ENCODE results near the gene SCARF1. TPM values are rescaled to one million over a fixed set of nuclear protein-coding genes. Genes with fewer than 3 reads are reported as not detected.

The SCARF1 gene
- total RNA-seq, 1 donor from 2014 or later: 8.4 TPM

DNA sequence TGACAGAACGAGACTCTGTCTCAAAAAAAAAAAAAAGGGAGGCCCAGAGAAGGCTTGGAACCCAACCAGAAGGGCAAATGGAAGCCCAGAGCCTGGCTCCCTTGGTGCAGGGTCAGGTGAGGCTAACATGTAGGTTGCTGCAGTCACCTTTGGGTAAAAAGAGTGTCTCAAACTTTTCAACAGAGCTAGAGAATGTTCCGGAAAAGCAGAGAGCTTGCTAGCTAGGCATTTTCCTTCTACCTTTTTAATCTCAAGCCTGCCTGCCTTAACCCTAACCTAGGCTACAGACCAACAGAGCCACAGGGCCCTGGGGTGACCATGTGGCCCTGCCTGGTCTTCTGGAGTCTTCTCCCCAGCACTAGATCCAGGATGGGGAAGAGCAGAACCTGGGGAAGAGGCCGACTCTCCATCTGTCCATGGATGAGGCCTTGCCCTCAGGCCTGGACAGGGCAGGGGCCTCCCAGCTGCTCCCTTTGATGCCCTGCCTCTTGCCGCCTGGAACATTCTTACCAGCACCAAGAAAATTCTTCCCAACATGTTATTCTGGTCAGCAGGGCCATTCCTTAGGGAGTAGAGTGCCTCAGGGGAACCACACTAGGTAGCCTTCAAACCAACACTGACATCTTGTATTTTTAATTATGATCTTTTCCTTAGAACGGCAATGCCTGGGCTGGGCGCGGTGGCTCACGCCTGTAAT, 47.0 kb downstream of the SCARF1 start:
- no peak for DNase-seq (ENCODE audit: low spot score)

DNA sequence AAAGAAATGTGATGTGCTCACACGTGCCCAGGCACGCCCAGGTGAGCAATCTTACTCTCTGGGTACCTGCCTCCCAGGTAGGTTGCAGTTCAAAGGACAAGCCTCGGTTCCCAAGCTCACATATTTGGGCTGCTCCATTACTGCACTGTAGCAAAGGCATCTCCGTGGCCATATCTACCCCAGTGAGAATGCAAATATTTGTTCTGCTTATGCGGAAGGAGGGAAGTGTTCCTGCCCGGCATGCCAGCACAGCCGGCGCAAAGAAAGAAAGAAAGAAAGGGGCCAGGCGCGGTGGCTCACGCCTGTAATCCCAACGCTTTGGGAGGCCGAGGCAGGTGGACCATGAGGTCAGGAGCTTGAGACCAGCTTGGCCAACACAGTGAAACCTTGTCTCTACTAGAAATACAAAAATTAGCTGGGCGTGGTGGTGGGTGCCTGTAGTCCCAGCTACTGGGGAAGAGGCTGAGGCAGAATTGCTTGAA, 47.6 kb downstream of the SCARF1 start:
- no peak for DNase-seq (ENCODE audit: low spot score)

GRCh38 chr17:1593630-1593931, 52.0 kb downstream of the SCARF1 start:
- DNase-seq (ENCODE audit: low spot score): no peak

DNA sequence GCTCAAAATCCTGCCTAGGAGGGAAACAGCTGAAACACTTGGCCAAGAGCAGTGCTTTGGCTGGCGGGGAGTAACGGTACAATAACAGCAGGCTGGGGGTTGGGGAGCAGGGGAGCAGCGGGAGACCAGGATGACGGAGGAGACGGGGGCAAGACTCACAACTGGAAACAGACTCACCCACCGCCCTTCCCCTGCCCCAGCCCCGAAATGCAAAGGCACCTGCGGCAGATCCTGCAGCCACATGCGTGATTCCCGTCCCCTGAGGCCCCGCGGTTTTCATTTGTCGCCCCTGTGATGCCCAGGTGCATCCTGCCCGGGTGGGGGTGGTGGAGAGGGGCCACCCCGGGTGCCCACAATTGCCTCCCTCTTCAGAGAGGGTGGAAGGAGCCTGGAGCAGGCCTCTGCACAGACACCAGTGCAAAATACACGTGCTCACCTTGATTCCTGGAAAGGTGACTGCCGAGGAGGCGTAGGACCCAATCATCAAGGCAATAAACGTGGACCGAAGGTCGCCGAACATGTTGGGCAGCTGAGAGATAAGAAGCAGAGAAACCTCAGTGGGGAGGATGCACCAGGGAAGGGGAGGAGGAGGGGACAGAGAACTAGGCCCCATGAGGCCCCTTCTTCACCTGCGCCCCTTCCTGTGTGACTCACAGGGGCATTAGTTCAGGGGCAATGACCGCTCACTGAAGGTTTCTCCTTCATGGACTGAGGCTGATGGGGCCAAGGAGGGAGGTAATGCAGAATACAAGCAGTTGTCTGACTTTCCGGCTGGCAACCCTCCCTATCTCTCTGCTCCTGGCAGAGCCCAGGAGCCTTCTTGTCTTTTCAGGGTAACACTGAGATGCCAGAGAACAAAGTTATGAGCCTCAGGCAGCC, 52.5 kb downstream of the SCARF1 start:
- no peak for DNase-seq (ENCODE audit: low spot score)

DNA sequence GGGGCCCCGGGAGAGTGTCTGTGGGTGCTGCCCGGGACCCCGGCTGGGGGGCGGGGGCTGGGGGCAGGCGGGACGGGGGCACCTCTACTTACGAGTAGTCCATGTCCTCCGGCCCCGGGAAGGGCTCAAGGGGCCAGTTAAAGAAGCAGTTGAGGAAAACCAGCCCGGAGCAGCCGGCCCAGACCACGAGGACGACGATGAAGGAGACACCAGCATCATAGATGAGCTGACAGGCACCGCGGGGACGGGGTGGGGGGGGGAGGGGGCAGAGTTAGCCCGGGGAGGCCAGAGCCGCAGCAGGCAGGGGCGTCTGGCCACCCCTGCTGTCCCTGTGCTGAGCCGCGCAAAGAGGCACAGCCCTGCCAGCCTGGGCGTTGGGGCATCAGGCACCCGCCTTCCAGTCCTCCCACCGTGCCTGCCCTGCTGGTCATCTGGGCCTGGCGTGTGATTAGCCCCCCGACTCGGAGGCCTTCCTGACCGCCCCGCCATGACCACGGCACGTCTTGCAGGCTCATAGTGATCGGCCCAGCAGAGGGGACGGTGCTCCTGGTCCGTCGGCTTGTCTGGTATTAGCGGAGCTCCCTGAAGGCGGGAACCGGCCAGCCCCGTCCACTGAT, 54.0 kb downstream of the SCARF1 start:
- DNase-seq (ENCODE audit: low spot score): no peak

DNA sequence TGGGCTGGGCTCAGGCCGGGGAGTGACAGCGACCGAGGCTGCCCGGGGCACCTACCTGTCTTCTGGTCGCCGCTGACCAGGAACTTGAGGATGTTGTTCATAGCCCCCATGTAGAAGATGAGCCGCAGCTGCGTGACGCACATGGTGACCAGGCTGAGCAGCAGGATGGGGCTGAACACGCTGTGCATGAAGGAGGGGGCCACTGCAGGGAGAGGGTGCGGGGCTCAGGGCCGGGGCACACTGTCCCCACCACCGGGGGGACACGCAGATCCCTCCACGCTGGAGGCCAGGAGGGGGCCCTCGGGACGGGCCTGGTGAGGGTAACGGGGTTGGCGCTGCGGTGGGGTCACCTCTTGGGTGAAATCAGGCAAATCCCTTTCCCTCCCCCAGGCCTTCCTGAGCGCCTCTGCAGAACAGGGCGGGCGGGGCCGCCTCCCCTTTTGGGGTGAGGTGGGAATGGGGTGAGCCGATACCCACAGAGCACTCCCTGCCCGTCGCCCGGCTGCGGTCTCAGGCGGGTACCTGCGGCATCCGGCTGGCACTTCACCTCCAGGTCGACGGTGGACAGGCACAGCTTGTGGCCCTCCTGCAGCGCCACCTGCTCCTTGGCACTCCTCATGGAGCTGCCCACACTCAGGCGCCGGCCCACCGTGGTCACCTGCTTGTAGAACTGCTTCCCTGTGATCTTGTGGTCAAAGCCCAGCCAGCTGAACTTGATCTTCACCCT, 54.6 kb downstream of the SCARF1 start:
- no peak for DNase-seq (ENCODE audit: low spot score)

DNA sequence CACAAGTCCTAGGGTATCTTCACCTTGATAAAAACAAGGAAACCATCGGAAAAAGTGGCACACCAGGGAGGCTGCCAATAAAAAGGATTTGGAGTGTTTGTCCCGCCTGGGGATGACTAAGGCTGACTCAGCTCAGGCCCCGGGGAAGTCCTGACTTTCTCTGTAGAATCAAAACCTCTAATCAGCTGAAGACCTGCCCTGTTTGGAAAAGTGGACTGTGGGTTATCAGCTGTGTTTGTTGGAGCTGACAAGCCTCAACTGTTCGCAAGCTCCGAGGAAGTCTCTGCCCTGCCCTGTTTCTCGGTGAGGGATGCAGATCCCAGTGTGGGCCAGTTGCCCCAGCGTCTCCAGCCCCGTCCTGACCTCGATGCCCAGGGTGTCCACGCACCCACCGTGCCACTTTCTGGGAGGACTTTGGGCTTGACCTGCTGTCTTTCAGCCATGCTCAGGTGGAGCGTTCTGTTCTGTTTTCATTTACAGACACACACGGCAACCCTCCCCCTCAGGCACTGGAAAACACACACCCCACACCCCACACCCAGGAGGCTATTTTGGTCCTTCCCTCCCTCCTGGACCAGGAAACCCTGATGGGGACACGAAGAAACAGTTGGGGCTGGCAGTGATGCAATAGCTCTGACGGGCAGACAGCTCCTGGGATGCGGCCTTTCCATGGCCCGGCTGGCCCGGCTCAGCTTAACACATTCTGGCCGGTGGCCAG, 55.3 kb downstream of the SCARF1 start:
- DNase-seq (ENCODE audit: low spot score): peak; percentile 96

DNA sequence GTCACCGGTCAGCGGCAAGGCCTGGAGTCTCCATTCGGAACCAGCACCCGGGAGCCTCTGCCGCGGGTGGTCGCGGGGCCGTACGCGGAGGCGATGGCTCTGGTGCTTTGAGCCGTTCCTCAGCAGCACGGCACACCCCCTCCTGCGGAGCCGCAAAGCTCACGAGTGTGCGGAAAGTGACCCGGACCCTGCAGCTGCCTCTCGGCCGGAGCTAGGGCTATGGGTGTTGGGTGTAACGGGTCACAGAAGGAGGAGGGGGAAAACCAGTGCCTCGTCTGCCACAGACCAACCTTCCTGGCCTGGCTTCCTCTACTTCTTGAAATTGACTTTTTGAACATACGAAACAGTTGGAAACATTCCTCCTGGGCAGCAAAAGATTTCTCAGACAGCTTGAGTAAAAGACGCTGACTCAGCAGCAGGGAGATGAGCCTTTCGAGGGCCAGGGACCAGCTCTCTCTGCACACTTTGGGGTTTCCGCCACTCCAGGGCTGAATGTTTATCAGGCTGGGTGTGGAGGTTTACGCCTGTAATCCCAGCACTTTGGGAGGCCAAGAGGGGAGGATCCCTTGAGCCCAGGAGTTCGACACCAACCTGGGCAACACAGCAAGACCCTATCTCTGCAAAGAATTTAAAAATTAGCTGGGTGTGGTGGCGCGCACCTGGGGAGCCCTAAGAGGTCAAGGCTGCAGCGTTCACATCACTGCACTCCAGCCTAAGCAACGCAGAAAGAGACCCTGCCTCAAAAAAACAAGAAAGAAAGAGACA, 56.5 kb downstream of the SCARF1 start:
- DNase-seq (ENCODE audit: low spot score): peak; percentile 72

DNA sequence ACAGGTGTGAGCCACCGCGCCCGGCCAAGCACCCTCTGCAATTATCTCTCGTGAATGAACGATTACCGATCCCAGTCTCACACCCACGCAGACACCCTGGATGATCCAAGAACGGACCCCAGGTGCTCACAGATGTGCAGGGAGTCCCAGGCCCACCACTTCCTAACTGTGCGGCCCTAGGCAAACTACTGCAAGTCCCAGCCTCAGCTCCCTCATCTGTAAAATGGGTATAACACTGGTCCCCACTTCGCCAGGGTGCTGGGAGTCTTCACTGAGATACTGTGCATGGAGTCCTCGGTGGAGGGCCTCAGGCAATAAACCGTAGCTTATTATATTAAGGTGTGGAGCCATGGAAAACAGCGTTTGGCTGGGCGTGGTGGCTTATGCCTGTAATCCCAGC, 61.4 kb downstream of the SCARF1 start:
- DNase-seq (ENCODE audit: low spot score): no peak

Other genes with a start within 250 kb of the SCARF1 start
- gene YWHAE, start 245.5 kb downstream of the SCARF1 start, total RNA-seq (ENCODE audit: insufficient read depth, low replicate concordance): 182 TPM
- 52.0 TPM for gene CRK, start 189.5 kb downstream of the SCARF1 start, total RNA-seq (ENCODE audit: insufficient read depth, low replicate concordance)
- gene MYO1C, start 153.0 kb downstream of the SCARF1 start, total RNA-seq (ENCODE audit: insufficient read depth, low replicate concordance): 90.5 TPM
- gene INPP5K, start 129.1 kb downstream of the SCARF1 start, total RNA-seq (ENCODE audit: insufficient read depth, low replicate concordance): 19.3 TPM
- gene PITPNA, start 82.9 kb downstream of the SCARF1 start, total RNA-seq (ENCODE audit: insufficient read depth, low replicate concordance): 8.4 TPM
- 11.6 TPM for gene SLC43A2, start 16.9 kb downstream of the SCARF1 start, total RNA-seq (ENCODE audit: insufficient read depth, low replicate concordance)
- 3.4 TPM for gene RILP, start 4.1 kb upstream of the SCARF1 start, total RNA-seq (ENCODE audit: insufficient read depth, low replicate concordance)
- 87.6 TPM for gene PRPF8, start 39.1 kb upstream of the SCARF1 start, total RNA-seq (ENCODE audit: insufficient read depth, low replicate concordance)
- 5.8 TPM for gene TLCD2, start 64.6 kb upstream of the SCARF1 start, total RNA-seq (ENCODE audit: insufficient read depth, low replicate concordance)
- 12.0 TPM for gene WDR81, start 79.0 kb upstream of the SCARF1 start, total RNA-seq (ENCODE audit: insufficient read depth, low replicate concordance)
- 0.72 TPM for gene SERPINF2, start 97.1 kb upstream of the SCARF1 start, total RNA-seq (ENCODE audit: insufficient read depth, low replicate concordance)
- gene SERPINF1, start 116.3 kb upstream of the SCARF1 start, total RNA-seq (ENCODE audit: insufficient read depth, low replicate concordance): 191 TPM
- gene SMYD4, start 184.2 kb upstream of the SCARF1 start, total RNA-seq (ENCODE audit: insufficient read depth, low replicate concordance): 42.9 TPM
- 22.4 TPM for gene RPA1, start 184.3 kb upstream of the SCARF1 start, total RNA-seq (ENCODE audit: insufficient read depth, low replicate concordance)

All from umbilical cord (tissue), 2 donors.